ENCODE measurements around the gene NCOA6. TPM values are rescaled to one million over a fixed set of nuclear protein-coding genes. Genes with fewer than 3 reads are reported as not detected.

The NCOA6 gene
- total and polyA plus RNA-seq, 8 donors = 11.1 to 19.3 (median 12.3) TPM

GRCh38 chr20:34693414-34693813, 132.0 kb downstream of the NCOA6 start:
- no peak for FAIRE-seq
- no peak for TF ChIP-seq CTCF (IDR thresholded peaks at IDR 0.05)
- Histone ChIP-seq H3K27ac (no peak overlapping the region), H3K9me3 (no peaks in the 10 kb centered on the region), H3K36me3 (no peaks in the 10 kb centered on the region), H3K4me3 (no peak overlapping the region), H3K27me3 (no peaks in the 10 kb centered on the region), H3K4me1 (no peaks in the 10 kb centered on the region)
- DNase-seq = no peak
- ATAC-seq = no peak
- WGBS, 2 donors = 35 to 44% methylated on average over 4 of the region's 4 CpGs
- intact Hi-C loops (cut with DNase I) = no loop called here

- DNase-seq (no peak), FAIRE-seq (no peak), ATAC-seq (no peak)
- WGBS, 2 donors = 76 to 80% methylated on average over 3 of the region's 3 CpGs
- Histone ChIP-seq H3K9me3 (no peaks in the 10 kb centered on the region), H3K4me3 (no peak overlapping the region), H3K36me3 (no peaks in the 10 kb centered on the region), H3K27ac (no peak overlapping the region), H3K4me1 (no peaks in the 10 kb centered on the region), H3K27me3 (no peaks in the 10 kb centered on the region)
- no peak for TF ChIP-seq CTCF (IDR thresholded peaks at IDR 0.05)
- intact Hi-C loops (cut with DNase I) = no loop called here
Measured at GRCh38 chr20:34691838-34692237, 133.6 kb downstream of the NCOA6 start.

- H3K36me3 ChIP-seq = no peaks in the 10 kb centered on the region
Measured at GRCh38 chr20:34689486-34689885, 136.0 kb downstream of the NCOA6 start.

GRCh38 chr20:34683667-34684066, 141.8 kb downstream of the NCOA6 start:
- DNase-seq (no peak), FAIRE-seq (no peak), ATAC-seq (no peak)
- intact Hi-C loops (cut with DNase I) = no loop called here
- no peak overlapping the region for H3K27ac ChIP-seq
- no peak for TF ChIP-seq CTCF (IDR thresholded peaks at IDR 0.05)
- H3K9me3 ChIP-seq = no peaks in the 10 kb centered on the region
- WGBS, 2 donors = 90 to 91% methylated on average over 3 of the region's 3 CpGs
- no peaks in the 10 kb centered on the region for H3K36me3 ChIP-seq
- H3K27me3 ChIP-seq = no peaks in the 10 kb centered on the region
- H3K4me1 ChIP-seq = no peaks in the 10 kb centered on the region
- no peak overlapping the region for H3K4me3 ChIP-seq

More at GRCh38 chr20:34689486-34689885, 136.0 kb downstream of the NCOA6 start:
- FAIRE-seq = no peak
- WGBS, 2 donors = 70 to 81% methylated on average over 2 of the region's 2 CpGs
- TF ChIP-seq CTCF (IDR thresholded peaks at IDR 0.05) = no peak
- intact Hi-C loops (cut with DNase I) = no loop called here
- no peaks in the 10 kb centered on the region for H3K27me3 ChIP-seq
- H3K4me3 ChIP-seq = no peak overlapping the region
- peak in 1 of 4 donors; percentile 18 for ATAC-seq
- no peaks in the 10 kb centered on the region for H3K4me1 ChIP-seq
- H3K9me3 ChIP-seq = no peaks in the 10 kb centered on the region
- no peak for DNase-seq
- H3K27ac ChIP-seq = no peak overlapping the region

- FAIRE-seq (no peak), ATAC-seq (no peak), DNase-seq (no peak)
- Histone ChIP-seq H3K27ac (no peak overlapping the region), H3K36me3 (no peaks in the 10 kb centered on the region), H3K9me3 (no peaks in the 10 kb centered on the region), H3K4me1 (peaks cover 0 to 4% (median 0%) of the 10 kb centered on the region in 3 donors), H3K4me3 (no peak overlapping the region), H3K27me3 (no peaks in the 10 kb centered on the region)
- TF ChIP-seq CTCF (IDR thresholded peaks at IDR 0.05) = no peak
- intact Hi-C loops (cut with DNase I) = no loop called here
Measured at GRCh38 chr20:34680586-34681175, 144.8 kb downstream of the NCOA6 start.

All from pancreas (tissue), 10 donors.